Central memory CD4-positive, alpha-beta T cell (primary cell): ENCODE measurements around the gene CHST8.
"Not testable (repeated sequence)": the region's sequence is repeated elsewhere in the genome, so short reads cannot be mapped to it uniquely, and the experiment has no call there.

Experiments used
- DNase-seq: peaks from one replicate; pipeline ENCODE4 v3.0.0; 2022

The CHST8 gene

DNA sequence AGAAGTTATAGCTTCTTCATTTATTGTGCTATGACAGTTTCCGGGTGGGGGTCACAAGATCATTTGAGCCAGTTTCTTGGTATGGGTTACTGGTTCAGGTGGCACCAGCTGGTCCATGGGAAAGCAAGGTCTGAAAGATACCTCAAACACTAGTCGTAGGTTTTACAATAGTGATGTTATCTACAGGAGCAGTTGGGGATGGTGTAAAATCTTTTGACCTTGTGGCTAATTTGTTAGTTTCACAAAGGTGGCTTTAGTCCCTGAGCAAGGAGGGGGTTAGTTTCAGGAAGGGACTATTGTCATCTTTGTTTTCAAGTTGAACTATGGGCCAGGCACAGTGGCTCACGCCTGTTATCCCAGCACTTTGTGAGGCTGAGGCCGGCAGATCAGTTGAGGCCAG, 24.6 kb downstream of the CHST8 start:
- no peak for DNase-seq

- DNase-seq, result no peak
Observed at GRCh38 chr19:33647146-33647545, 25.4 kb downstream of the CHST8 start.

GRCh38 chr19:33649627-33650305, 28.0 kb downstream of the CHST8 start:
- DNase-seq, result no peak

DNA sequence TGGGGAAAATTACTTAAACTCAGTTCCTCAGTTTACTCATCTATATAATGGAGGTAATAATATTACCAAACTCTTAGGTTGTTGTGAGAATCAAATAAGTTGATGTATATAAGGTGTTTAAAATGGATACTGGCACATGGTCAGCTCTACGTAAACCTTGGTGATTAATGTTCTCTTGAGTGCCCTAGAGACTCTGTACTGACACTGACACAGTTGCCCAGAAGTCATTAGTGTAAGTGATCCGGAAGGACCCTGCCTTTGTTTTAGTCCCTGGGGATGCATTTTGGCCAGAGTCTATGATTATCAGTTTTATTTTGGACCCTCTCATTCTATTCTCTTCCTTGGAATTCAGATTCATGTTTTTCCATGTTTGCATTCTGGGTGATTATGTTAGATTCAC, 31.9 kb downstream of the CHST8 start:
- DNase-seq, result no peak

DNA sequence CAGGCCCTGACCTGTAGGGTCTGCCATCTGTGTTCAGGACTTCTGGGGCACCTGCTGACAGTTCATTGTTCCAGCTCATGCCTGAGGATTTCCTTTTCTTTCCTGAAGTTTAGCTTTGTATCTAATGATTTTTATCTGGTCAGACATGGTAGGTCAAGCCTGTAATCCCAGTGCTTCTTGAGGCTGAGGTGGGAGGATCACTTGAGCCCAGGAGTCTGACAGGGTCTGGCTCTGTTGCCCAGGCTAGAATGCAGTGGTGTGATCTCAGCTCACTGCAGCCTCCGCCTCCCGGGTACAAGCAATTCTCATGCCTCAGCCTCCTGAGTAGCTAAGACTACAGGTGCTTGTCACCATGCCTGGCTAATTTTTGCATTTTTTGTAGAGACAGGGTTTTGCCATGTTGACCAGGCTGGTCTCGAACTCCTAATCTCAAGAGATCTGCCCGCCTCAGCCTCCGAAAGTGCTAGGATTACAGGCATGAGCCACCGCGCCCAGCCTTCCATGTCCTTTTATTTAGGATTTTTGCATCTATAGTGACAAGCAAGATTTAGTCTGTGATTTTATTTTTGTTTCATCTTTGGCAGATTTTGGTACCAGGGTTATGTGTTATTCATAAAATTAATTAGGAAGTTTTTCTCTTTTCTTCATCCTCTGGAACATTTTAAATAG, 33.2 kb downstream of the CHST8 start:
- DNase-seq, result no peak

GRCh38 chr19:33659835-33660234, 38.1 kb downstream of the CHST8 start:
- no peak for DNase-seq

DNA sequence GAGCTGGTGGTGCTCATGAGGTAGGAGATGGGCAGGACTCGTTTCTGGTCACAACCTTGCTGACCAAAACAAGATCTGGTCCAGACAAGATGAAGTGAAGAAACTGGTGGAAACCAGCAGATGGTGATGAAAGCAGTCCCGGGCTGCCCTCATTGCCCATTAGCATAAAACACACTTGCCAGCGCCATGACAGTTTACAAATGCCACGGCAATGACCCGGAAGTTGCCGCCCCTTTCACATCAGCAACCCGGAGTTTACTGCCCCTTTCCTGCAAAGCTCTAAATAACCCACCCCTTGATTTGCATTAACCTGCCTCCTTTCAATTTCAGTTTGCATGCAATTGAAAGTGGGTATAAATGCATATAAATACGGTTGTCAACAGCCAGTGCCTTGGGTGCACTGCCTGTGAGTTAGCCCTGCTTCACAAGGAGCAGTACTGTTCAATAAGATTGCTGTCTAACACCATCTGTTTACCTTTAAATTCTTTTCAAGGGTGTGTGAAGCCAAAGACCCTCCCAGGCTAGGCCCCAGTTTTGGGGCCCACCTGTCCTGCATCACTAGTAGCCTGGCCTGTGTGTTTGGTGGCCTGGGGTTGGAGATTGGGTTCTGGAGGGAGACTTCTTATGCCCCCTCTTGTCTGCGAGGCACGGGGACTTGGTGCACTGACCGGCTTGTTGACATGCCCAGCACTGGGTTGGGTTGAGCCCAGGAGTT, 38.8 kb downstream of the CHST8 start:
- no peak for DNase-seq

GRCh38 chr19:33661336-33661735, 39.6 kb downstream of the CHST8 start:
- no peak for DNase-seq

DNA sequence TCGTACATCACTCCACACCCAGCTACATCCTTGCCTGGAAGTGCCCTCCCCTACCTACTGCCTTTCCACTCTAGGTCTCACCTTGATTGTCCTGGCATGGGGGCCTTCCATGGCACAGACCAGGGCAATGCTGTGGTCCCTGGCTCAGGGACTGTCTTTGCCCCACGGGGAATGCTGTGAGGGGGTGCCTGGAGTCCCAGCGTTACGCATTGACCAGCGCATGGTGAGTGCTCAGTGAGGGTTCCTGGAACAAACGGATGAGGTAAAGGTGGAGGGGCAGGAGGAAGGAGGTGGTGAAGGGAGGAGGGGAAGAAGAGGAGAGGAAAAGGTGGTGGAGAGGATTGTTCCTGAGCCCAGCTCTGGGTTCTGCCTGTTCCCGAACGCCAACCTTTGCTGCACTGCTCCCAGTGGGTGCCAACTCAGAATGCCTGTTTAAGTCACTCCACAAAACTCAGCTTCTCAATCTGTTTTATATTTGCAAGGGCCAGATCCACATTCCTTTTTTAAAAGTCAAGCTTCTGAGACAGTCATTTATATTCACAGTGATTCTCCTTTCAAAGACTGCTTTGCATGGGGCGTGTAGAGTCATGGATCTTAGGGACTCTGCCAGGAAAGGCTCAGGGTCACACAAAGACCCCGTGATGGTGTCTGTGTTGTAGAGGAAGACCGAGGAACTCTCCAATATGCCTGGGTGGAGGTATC, 40.8 kb downstream of the CHST8 start:
- no peak for DNase-seq

GRCh38 chr19:33663316-33663715, 41.6 kb downstream of the CHST8 start:
- not testable (repeated sequence) for DNase-seq

GRCh38 chr19:33664744-33665143, 43.0 kb downstream of the CHST8 start:
- DNase-seq, result no peak

- DNase-seq, result no peak
Observed at GRCh38 chr19:33665776-33666595, 44.2 kb downstream of the CHST8 start.

GRCh38 chr19:33667141-33667650, 45.4 kb downstream of the CHST8 start:
- no peak for DNase-seq

DNA sequence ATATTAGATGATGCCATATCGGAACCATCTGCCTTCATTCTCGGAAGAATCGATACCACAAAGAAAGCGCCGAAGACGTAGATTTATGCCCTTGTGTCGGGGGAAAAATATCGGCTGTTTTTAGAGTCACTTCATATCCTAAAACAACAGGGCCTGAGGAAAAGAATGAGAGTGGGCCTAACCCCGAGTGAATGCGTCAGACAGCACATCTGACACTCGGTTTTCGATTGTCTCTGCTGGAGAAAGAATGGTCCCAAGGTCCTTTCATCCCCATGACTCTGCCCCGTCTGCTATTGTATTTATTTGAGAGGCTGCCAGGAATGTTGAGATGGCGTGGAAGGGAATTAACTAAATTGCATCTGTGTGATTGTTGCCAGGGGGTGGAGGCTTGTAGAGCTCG, 46.1 kb downstream of the CHST8 start:
- DNase-seq, result no peak

- no peak for DNase-seq
Observed at GRCh38 chr19:33668968-33669367, 47.2 kb downstream of the CHST8 start.

DNA sequence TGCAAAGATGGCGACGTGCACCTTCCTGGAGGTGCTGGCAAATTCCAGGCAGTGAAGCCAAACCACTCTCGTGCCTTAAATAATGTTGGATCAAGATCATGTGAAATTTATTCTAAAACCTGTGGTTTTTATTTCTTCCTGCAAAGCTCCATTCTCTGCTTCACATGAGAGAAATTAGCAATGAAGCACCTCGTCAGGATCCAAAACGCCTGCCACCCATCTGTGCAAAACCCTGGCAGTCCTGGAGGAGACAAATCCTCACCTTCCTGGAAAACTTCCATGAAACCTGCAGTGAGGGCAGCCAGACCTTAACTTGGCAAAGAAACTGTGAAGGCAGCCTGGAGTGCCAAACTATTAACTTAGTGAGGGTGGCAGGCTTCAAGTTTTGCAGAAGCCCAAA, 47.6 kb downstream of the CHST8 start:
- no peak for DNase-seq

DNA sequence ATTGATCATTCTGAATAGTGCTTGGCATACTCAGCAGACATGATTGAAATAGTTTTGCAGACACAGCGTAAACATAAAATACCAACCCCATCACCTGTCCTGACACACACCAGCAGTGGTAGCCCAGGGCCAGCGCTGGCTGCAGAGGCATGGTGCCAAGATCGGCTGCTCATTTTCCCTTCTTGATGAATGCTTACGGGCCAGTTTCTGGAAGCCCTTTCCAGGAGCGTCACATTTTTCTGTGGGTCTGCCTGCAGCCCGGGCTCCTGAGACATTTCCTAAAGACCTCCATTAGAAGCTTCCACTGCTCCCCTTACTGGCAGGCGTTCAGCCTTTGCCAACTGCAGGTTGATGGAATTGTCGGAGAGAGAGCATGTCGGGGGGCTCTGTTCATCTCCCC, 48.6 kb downstream of the CHST8 start:
- DNase-seq, result no peak

GRCh38 chr19:33671211-33671610, 49.5 kb downstream of the CHST8 start:
- no peak for DNase-seq

DNA sequence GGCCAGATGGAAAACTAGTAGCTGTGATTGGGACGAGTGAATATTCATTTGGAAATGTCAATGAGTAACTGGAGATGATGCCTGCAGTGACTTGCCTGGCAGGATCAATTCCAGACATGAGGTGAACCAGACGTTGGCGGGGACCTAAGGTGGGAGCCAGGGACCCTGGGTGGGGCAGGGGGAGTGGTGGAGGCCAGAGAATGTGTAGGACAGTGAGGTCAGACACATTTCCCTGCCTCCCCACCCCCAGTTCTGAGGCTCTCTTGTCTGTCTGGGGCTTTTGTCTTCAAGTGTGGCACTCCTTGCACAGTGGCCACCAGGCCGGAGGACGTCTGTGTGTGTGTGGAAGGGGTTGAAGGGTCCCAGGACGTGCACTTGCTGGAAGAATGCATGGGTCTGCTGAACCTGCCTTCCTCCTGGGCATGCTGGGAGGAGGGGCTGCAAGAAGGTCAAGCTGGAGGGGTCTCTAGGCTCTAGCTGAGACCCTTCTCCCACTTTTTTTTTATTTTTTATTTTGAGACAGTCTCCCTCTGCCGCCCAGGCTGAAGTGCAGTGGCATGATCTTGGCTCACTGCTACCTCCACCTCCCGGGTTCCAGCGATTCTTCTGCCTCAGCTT, 51.6 kb downstream of the CHST8 start:
- DNase-seq, result no peak

DNA sequence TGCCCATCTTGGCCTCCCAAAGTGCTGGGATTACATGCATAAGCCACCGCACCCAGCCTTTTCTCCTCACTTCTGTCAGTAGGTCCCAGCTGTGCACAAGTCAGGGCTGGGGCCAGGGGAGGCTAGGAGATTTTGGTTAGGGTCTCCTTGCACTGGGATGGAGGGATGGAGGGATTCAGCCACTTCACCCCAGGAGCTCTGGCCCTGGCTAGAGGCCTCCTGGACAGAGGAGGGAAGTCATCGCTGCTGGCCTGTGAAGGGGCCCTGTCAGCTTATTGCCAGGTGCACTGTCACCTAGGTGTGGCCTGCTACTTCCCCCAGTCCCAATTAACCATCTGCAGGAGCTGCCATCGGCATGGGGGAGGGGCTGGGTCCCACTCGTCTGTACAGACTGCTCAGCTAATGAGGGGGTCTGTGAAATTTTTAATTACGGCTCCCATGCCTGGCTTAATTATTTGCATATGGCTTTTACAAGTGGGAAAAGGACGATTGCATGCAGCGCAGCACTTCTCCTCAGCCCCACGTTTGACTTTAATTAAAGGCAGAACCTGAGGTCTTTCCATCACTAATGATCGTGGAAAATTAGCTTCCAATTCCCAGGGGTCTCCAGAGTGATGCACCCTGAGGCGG, 52.4 kb downstream of the CHST8 start:
- no peak for DNase-seq

GRCh38 chr19:33674626-33675367, 53.0 kb downstream of the CHST8 start:
- no peak for DNase-seq
